ENCODE data around the gene A2ML1.
"Not testable (repeated sequence)": the region's sequence is repeated elsewhere in the genome, so short reads cannot be mapped to it uniquely, and the experiment has no call there.

The A2ML1 gene

DNA sequence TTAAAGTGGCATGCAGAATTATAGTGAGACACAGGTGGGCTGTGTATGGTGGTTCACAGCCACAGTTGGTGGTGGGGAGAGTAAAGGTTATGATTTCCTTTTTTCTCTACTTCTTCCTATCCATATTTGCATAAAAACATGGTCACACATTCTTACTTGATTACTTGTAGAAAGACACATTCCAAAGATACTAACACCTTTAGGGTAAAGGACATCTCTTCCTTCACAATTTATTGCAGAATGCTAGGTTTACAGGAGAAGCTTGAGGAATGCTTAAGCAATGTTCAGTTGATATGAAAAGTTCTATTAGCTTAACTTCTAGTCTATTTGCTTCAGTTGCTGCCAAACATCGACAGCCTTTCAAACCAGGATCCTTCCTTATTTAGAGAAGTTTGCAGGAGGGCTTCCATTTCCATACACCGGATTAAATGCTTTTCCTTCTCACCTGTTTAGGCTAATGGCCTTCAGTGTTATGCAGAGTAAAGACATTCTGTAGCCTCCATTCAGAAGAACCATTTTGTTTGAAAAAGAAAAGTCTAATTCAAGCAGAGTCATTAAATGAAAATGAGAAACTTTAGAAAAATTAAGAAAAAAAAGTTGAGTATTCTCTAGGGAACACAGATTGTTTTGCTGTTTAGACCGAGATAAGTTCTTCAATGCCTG, 89.3 kb downstream of the A2ML1 start:
- DNase-seq = no peak

DNA sequence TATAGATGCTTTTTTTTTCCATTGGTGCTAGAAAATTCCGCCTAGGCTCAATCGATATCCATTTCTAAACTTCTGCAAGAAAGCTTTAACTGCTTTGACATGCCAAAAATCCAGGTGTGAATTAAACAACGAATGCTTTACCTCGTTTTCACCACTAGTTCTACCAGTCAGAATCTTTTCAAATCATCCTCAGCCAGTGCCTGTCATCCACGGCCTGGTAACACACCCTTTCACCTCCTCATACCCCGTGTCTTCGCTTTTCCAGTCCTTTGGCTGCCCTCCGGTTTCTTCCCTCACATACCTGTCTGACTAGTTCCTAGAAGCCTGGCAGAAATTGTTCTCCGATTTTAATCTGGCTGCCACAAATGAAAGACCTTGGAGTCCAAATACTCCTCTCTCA, 90.5 kb downstream of the A2ML1 start:
- no peak for DNase-seq

DNA sequence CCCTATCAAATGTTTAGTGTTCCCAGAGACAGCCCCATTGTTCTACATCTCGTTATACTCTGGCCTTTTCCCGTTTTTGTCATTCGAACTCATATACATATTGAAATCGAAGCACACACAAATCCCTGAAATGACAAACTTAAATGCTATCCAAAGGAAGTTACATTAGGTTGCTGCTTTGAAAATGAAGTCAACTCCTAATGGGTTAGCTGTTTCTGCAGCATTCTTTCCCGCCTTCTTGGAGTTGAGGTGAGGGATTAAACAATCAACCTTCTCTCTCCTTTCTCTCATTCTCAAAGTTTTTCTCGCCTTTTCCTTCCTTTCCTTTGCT, 91.2 kb downstream of the A2ML1 start:
- DNase-seq = peak; percentile 3

DNA sequence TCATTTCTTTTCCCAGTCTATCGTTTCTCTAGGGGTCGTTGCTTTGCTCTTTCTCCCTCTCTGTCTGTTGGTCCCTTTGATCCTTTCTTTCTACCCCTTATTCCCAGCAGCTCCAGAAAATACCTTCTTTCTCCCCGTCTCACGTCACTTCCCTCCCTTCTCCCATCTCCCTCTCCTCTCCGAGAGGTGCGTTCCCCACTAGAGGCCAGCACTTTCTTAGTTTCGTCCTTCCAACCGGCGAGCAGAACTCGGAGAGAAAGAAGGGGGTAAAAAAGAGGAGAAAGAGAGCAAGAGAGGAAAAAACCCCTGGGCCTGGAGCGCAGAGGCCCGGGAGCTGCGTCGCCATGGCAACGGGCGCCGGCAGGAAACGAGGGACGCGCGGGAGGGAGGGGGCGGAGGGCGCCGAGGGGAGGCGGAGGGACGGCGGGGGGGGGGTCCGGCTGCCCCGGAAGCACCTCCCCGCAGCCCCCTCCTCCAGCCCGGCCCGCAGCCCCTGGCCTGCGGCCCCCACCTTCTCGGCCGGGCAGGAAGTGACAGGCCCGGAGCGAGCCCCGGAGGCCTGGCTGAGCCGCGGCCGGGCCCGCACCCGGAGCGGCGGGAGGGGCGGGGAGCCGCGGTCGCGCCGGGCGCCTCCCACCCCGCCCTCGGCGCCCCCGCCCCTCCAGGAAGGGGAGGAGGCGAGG, 91.8 kb downstream of the A2ML1 start, which contains the start of gene PHC1:
TSS of gene PHC1 (plus strand) at position 477 of the 683 bp plus-strand sequence. CDS start 3,169 bp downstream, outside the sequence.
- DNase-seq = peak; percentile 81

DNA sequence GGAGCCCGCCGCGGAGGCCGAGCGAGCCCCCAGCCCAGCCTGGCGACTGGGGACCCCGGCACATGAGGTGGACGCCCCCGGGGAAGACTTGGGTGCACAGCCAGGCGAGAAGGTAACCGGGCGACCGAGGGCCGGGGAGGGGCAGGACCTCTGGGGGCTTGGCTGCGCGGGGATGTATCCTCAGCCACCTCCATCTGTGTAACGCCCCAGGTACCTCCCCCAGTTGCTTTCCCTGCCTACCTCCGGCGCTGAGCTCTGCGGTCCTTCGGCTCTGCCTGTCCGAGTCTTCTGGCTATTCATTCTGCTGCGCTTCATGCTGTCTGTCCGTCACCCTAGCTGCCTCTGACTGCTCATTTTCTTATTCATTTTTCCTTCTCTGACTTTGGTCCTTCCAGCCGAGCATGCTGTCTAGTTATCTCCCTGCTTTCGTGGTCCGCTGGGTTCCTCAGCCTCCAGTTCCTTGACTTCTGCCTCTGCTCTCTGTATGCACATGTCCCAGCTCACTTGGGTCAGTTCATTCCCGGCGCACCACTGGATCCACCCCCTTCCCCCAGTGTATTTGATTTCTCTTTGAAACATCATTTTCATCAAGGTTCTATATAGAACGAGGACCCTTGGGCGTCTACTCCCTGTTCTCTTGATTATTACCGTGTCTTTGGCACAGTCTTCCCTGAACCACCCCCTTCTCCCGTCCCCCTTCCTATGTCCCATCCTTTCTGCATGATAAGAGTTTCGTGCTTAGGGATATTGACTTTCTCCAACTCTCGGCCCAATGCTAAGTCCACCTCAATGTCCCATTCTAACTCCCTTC, 92.5 kb downstream of the A2ML1 start:
- peak; percentile 37 for DNase-seq

DNA sequence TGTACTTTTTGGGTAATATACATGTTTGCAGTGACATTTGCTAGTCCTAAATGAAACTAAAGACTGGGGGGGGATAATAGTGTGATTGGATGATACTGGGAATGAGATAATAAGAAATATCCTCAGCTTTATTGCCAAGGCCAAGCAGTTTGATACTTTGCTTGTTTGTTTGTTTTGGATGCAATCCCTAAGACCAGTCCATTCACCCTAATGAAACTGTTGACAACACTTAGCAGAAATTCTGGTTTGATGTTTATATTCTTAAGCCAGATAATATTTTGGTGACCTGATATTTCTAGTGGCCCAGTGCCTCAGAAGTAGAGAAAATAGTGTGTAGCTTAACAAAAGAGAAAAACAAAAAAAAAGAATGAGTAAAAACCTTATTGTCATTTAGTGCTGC, 93.7 kb downstream of the A2ML1 start:
- DNase-seq = no peak

DNA sequence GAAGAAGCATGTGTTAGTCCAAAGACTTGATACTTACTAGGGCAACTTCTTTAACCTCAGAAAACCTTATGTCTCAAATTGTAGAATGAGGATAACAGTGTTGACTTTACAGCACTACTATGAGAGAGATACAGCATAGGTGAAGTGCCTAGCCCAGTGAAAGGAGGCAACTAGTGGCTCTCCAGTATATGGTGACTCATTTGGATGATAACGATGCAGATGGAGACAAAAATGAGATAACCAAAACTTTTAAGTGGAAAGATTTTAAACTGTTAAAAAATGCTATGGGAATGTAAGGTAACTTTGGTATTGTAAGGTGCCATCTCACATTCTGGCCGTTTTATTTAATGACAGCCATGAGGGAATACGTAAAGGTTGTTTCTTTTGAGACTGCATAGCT, 94.6 kb downstream of the A2ML1 start:
- no peak for DNase-seq

DNA sequence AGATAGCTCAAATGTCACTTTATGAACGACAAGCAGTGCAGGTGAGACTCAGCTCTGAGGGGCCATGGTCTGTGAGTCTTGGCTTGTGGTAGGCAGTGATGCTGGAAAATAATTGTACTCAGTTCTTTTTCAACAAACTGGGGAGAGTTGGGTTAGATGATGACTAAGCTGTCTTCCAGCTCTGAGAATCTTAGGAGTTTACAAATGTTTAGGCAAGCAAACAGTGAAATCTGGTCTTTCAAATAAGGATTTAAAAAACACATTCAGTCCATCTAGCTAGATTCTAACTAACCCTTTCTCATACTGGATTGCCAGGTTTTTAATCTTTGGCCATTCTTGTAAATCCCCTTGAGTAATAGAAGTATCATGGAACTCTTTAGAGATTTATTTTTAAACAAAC, 95.3 kb downstream of the A2ML1 start:
- DNase-seq = no peak

DNA sequence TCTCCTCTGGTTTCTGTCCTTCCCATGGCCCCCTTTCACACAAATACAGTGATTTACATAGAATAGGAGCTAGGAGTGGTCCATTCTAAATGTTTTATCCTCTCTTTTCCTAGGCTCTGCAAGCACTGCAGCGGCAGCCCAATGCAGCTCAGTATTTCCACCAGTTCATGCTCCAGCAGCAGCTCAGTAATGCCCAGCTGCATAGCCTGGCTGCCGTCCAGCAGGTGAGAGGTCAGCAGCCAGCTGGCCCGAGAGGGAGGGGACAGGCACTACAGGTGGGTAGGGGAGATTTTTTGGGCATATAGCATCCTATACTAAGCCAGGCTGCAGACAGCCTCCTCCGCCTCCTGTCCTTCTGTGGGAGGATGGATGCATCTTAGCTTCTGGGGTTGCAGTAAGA, 97.2 kb downstream of the A2ML1 start:
- DNase-seq = not testable (repeated sequence)

DNA sequence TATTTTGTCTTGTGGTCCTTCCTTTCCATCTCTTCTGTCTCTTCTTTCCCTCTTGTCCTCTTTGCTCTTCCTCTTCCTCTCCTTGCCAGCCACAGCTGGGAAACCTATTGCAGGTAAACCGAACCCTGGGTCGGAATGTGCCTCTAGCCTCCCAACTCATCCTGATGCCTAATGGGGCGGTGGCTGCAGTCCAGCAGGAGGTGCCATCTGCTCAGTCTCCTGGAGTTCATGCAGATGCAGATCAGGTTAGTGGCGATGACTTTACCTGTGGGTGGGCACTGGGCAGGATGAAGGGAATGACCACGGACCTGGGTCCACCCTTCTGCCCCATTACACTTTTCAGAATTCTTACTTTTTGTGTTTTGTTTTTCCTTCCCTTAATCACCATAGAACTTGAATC, 100.1 kb downstream of the A2ML1 start:
- DNase-seq = no peak

All from fibroblast of upper back skin (primary cell).